Left lobe of liver (tissue), 2 donors: Measurements from ENCODE around the gene TTC21A. TPM values are rescaled to one million over a fixed set of nuclear protein-coding genes. Genes with fewer than 3 reads are reported as not detected.

ENCODE experiments used
- ATAC-seq: fragments of 200-7000 bp; cut with Tn5 transposase; one replicate; pipeline ENCODE4 v1.9.1; 2020; ENCODE audit warnings: mild to moderate bottlenecking, moderate library complexity
- DNase-seq: peaks from one replicate; pipeline ENCODE4 v3.0.0-alpha.2; 2020; ENCODE audit warnings: low spot score
- total RNA-seq: library from RNA; stranded (reverse); gene quantifications from one replicate; pipeline ENCODE4 v1.2.1, GENCODE V29; 2021
- donor health status: DM: no; HTN: no; CAD: no; lungs with moderate emphysema.
- donor health status: DM: no; HTN: yes; CAD: no.

The TTC21A gene
- total RNA-seq, 1 donor from 2014 or later: 2.3 TPM

DNA sequence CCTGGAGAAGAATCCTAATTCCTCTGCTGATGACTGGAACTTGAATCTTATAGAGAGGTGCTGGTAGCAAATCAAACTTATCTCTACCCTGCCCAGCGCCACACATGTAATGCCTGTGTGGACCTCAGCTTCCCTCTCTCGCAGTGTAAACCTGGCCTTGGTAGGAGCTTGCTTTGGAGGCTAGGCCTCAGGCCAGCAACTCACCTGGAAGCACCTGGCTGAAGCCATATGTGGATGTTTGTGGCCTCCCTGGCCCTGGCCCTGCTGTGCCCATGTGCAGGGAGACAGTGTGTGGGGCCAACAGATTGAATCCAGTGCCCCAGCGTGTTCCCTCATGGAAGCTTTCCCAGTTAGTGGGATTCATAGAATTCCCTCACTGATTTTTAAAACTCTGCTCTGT lies 8.4 kb downstream of the TTC21A start:
- no peak for DNase-seq
- no peak for ATAC-seq

DNA sequence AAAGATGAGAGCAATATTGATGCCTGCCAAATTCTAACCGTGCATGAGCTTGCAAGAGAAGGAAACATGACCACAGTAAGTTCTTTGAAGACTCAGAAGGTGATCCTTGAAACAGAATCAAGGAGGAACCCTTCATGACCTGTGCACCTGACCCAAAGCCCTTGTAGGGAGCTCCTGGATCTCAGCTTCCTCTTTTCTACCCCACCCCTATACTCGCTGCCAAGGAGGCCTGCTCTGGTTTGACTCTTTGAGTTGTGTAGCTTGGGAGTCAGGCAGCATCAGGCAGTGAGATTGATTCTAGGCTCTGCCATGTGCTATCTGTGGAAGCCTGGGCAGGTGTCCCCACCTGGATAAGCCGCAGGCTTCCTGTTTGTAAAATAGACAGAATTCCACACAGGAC lies 10.6 kb downstream of the TTC21A start:
- ATAC-seq (no peak), DNase-seq (no peak)

DNA sequence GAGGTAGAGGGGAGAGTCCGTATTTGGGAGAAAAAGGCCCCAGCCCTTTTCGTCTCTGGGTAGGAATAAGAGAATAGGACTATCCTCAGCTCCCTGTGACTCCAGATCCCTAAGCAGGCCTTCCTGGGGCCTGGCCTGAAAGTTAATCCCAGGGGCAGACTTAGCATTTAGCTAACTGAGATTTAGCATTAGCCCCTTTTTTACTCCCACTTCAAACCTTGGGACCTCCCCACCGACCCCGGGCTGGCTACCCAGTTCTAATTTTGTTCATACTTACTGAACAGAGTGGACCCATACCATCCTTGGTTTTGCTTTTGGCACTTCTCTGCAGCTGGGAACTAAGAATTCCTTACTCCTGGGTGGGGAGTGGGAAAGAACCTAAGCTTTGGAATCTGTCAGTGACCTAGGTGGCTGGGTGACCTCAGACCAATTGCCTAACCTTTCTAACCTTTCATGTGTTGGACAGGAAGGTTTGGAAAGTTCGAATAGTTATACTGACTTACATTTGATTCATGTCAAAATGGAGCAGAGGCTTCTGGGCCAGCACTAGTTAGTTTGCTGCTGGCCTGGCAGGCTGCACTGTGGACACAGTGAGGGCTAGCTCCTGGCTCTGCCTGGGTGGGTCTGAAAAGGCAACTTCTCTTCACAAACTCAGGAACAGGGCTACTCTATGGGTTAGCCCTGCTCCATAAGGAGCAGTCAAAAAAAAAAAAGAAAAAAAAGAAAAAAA lies 11.6 kb downstream of the TTC21A start:
- peak; percentile 77 for ATAC-seq
- DNase-seq: no peak

DNA sequence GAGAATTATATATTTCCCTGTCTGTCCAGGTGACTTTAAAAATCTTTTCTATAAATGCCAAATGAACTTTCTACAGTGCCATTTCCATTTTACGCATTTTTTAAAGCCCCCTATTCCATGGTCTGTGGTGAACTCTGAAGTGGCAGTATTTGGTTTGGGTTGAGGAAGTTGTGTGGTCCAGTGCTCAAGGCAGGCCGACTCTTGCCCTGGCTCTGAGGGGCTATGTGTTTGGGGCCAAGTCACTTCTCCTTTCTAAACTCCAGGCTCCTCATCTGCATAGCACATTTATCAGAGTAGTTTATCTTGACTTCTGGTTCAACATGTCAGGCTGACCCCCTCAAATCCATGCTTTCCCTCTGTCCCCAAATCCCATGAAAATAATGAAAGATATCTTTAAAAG lies 14.1 kb downstream of the TTC21A start:
- no peak for DNase-seq
- no peak for ATAC-seq

DNA sequence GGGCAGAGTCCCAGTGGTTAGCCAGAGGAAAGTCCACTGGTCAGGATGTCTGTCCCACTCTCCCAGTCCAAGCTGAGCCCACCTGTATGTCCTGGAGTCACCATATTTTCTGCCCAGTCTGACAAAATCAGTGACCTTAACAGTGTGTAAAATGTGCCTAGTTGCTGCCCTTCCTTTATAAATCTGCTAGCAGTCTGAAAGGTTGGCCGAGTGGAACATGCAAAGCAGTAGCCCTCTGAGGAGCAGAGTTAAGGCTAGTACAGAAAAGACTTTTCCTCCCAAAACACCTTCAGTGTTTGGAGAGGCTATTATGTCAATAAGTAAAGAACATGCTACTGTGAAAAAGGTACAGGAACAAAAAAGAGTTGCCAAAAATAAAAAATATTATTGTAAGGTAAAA lies 15.3 kb downstream of the TTC21A start:
- DNase-seq (no peak), ATAC-seq (no peak)

DNA sequence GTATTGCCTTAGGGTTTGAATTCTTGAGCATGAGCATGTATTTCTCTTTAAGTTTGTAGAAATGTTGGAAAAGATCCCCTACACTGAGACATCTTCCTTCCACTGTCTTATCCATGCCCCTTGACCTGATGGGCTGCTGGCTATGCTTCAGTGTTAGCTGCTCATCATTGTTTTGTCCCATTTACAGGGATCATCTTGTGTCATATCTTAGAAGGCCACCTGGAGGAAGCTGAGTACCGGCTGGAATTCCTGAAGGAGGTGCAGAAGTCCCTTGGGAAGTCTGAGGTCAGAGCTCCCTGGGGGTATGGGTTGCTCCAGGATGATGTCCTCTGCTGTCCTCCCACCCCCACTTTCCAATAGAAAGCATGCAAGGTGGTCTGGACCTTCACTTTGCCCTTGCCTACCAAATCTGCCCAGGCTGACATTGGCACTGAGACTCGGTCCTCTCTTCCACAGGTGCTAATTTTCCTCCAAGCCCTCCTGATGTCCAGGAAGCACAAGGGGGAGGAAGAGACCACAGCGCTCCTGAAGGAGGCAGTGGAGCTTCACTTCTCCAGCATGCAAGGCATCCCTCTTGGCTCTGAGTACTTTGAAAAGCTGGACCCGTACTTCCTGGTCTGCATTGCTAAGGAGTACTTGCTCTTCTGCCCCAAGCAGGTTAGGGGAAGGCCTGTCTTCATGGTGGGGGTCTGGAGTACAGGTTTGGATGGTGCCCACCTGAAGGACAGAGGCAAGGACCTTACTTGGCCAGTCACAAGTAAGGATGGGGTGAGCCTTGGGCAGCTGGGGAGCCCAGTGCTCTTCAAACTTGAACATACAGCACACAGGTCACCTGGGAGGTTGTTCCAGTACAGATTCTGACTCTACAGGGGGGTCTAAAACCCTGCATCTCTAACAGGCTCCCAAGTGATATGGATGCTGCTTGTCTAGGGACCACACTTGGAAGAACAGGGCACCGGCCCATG lies 17.7 kb downstream of the TTC21A start:
- no peak for DNase-seq
- peak; percentile 31 for ATAC-seq

DNA sequence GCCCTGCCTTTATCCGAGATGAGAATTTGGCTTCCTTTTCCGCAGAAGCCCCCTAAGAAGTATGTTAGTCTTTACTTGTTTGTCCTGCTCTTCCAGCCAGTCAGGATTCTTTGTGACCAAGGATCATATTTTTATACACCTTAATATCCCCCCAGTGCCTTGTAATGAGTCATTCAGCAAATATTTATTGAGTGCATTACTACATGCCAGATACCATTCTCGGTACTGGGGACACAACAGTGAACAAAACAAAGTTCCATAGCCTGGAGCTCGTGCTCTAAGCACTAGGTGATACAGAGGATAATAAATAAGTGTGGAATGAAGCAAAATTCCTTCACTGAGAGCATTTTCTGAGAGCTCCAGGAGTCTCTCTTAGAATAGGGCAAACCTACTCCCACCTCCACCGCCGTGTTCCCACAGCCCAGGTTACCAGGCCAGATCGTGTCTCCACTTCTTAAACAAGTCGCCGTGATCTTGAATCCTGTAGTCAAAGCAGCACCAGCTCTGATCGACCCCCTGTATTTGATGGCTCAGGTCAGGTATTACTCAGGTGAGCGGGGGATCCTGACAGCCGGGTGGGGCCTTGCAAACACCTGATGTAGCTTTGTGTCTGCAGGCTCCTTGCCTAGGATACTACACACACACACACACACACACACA lies 18.5 kb downstream of the TTC21A start:
- DNase-seq (no peak), ATAC-seq (peak; percentile 30)

DNA sequence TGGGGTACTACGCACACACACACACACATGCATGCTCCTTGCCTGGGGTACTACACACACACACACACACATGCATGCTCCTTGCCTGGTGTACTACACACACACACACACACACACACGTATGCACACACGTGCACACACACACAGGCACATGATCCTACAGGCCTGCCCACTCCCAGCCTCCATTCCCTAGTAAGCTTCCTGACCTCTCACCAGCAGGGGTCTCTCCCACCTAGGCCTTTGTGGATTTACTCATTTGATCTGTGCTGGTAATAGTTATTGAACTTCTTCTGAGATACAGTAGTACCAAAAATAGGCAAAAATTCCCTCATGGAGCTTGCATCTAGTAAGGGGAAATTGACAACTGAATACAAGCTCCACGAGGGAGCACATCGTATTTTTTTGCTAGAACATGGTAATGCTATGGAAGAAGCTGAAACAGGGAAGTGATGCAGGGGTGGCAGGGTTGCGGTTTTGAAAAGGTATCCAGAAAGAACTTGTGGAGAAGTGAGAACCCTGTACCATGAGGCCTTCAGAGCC lies 19.1 kb downstream of the TTC21A start:
- no peak for DNase-seq
- ATAC-seq: peak; percentile 86

DNA sequence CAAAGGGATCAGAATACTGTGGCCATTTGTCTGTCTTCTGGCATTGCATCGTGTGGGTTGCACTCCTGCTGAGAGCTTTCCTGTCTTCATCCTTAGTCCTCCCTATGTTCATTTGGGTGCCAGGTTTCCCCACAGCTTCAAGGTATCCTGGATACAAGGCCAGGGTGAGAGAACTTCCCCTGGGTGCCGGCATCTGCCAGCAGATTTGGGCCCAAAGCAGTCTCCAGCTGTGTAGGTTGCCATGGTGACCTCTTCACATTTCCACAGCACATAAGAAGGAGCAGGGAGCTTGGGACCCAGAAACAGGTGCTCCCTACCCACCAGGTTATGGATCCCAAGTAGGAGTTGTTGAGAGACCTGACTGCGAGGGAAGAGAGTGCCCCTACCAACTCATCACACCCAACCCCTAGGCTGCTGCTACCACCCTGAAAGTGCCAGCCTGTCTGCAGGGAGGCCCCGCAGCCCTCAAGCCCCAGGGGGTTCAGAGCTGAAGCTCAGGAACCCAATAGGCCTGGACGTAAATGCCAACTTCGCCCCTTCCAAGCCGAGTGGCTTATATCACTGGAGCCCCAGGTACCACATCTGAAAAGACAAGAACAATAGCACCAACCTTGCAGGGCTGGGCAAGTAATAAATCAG lies 19.9 kb downstream of the TTC21A start:
- no peak for ATAC-seq
- DNase-seq: no peak

DNA sequence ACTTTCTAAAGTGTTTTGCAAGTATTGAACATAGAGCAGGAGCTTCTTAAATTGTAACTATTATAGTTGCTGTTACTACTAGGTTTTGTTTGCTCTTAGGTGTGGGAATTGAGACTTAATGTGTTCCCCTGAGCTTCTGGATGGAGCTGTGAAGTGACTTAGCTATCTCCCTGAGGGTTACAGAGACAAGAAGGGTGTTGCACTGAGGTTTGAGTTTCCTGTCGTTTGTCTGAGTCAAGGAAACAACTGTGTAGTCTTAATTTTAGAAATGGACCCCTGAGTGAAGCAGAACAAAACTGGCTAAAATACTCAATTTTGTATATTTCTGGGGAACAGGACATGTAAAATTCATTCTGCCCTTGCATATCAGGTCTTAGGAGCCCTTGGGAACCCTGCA lies 20.4 kb downstream of the TTC21A start:
- ATAC-seq: no peak
- DNase-seq: no peak

DNA sequence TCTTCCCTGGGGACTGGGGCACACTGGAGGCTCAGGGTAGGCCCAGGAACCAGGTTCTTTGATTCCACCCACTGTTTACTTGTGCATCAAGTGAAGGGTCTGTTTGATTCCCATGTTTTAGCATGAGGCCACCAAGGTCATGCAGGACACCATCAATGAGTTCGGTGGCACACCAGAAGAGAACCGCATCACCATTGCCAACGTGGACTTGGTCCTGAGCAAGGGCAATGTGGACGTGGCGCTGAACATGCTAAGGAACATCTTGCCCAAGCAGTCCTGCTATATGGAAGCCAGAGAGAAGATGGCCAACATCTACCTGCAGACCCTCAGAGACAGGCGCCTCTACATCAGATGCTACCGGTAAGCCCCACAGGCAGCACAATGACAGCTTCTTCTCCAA lies 21.5 kb downstream of the TTC21A start:
- DNase-seq: no peak
- no peak for ATAC-seq

DNA sequence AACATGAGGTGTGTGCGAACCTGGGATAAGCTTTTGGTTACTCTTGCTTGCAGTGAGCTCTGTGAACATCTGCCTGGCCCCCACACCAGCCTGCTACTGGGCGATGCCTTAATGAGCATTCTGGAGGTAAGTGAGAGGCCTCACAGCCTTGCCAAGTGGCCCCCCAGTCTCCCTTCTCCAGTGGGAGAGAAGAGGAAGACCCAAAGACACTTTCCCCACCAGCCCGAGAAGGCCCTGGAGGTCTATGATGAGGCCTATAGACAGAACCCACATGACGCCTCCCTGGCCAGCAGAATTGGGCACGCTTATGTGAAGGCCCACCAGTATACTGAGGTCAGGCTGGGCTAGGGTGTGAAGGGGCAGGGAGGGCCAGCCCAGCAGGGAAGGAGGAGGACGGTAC lies 22.5 kb downstream of the TTC21A start:
- no peak for ATAC-seq
- no peak for DNase-seq

DNA sequence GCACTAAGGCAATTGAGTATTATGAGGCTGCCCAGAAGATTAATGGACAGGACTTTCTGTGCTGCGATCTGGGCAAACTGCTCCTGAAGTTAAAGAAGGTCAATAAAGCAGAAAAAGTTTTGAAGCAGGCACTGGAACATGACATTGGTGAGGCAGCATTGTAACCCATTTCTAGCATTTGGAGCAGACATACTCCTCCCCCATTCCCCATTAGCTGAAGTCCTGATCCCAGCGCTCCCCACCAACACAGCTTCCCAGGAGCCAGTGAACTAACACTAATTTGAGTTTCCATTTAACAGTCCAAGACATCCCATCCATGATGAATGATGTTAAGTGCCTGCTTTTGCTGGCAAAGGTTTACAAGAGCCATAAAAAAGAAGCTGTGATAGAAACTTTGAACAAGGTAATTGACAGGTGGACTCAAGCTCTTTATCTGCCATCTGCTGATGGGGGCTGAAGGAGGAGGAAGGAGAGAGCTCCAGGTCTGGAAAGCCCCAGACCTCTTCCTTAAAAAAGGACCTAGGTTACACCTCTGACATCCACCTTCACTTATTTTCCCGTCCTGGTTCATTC lies 23.3 kb downstream of the TTC21A start:
- ATAC-seq (no peak), DNase-seq (no peak)

DNA sequence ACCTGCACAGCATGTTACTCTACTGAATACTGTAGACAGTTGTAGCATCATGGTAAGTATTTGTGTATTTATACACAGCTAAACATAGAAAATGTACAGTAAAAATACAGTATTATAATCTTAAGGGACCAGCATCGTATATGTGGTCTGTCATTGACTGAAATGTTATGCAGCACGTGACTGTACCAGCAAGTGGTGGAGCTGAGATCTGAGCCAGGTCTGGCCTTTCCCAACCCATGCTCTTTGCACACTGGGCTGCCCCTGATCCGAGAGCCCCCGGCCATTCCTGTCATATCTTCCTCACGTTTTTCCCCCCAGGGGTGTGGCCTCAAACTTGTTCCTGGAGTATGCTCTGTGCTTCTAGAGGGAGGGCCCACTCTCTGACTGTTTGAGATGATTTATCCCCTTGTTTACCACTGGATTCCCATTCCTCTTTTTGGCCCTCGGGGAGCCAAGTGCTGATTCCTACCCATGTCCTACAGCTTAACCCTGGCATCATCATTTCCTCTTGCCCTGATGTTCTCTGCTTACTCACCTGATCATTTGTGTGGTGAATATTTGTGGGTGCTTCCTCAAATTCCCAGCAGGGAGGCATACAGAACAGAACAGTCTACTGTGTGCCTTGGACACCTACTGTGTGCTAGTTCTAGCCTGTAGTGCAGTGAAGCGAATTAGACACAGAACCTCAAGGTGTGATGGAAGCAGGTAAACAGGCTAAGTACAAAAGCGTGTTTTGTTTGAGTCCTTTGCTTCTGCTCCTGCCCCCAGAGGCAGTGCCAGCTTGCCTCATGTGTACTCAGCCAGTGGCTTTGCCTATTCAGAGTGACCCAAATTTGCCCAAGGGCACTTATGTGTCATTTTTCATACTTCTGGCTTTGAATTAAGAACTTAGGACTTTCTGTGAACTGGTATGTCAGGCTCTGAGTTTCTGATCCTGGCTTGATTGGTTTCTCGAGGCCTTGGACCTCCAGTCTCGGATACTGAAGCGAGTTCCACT lies 24.9 kb downstream of the TTC21A start:
- ATAC-seq (no peak), DNase-seq (no peak)

DNA sequence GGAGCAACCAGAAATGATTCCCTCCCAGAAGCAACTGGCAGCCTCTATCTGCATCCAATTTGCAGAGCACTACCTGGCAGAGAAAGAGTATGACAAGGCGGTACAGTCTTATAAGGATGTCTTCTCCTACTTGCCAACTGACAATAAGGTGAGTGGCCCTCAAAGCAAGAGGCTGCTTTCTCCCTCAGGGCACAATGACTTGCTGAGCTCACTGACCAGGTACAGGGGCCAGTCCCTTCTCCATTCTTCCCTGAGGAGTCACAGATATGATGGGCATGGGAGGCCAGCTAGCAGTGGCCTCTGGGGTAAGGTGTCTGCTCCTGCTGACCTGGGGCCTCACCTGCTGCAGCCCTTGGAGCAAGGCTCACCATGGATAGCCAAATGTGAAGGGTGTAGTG lies 25.6 kb downstream of the TTC21A start:
- ATAC-seq (no peak), DNase-seq (no peak)

DNA sequence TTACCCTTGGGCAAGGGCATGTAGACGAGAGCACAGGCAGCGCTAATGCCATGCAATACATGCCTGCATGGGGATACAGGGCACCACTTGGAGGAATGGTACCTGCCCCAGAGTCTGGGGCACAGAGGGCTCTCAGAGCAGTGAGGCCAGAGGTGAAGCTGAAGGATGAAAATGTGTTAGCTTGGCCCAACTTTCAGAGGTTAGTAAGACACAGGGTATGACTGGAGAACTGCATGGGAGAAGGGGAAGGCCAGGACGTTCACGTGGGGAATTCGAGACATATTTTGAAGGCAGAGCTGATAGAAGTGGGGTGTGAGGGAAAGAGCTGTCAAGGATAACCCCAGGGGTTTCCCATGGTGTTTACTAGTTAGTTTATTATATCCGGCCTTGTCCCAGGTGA lies 26.3 kb downstream of the TTC21A start:
- DNase-seq (no peak), ATAC-seq (no peak)

DNA sequence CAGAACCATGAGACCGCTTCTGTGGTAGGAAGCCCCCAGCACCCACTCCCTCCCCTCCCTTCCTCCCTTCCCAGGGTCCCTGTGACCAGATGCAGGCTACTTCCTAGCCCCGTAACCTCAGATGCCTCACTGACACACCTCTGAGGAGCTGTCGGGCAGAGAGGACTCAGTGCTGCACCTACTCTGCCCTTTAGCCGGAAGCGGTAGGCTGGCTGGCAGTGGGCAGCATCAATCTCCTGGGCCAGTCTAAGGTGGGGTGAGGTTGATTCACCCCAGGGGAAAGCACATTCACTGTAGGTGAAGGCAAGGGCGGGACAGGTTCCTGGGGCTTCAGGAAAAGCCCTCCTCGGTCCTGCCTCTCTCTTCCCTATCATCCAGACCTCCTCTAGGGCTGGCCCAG lies 26.8 kb downstream of the TTC21A start:
- no peak for DNase-seq

DNA sequence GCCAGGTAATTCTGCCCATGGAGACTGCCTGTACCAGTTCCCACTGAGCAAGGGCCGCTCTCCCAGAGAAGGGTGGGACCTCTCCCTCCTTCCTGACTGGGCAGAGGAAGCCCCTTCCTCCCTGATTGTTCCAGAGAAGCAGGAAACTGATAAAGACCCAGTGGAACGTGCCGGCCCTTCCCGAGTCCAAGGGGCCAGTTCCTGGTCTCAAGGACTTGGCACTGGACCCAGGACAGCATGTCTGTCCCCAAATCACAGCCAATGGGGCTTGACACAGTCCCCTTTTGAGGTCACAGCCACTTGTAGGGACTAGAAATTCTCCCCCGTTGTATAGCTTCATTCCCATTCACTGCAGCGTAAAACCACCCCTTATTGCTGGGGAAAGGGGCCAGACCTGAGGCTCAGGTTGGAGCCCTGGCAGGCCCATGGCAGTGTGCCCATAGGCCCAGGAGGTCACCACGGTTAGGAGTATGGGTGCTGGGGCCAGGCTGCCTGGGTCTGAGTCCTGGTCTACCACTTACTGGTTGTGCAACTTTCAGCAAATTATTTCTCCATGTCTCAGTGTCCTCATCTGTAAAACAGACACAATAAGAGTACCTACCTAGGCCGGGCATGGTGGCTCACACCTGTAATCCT lies 27.8 kb downstream of the TTC21A start:
- ATAC-seq (peak; percentile 61), DNase-seq (no peak)

More for the DNA sequence above, 26.8 kb downstream of the TTC21A start:
- ATAC-seq: no peak
